HL-60 (cell line): ENCODE data around the gene HOXB1.

Experiments used
- DNase-seq, 2 experiments: peaks; one replicate each; pipeline ENCODE4 v3.0.0-alpha.2; 2010 to 2020; ENCODE audit warnings: low read depth in 1 of 2, low spot score in 1 of 2
- H3K27ac ChIP-seq: fragments of 250-450 bp; sonication (Bioruptor Pico); replicated peaks from 2 replicates; pipeline ENCODE4 v1.5.1; 2020; ENCODE audit warnings: mild to moderate bottlenecking, moderate library complexity
- H3K27me3 ChIP-seq: fragments of 250-450 bp; sonication (Bioruptor Pico); 2 replicates; pipeline ENCODE4 v1.5.1; 2021; ENCODE audit warnings: mild to moderate bottlenecking, moderate library complexity; ENCODE audit not compliant: insufficient read depth, poor library complexity, severe bottlenecking
- H3K4me3 ChIP-seq: replicated peaks from 2 replicates; pipeline ENCODE4 v1.5.1; 2011; ENCODE audit warnings: mild to moderate bottlenecking, control low read depth, low read length; ENCODE audit not compliant: insufficient read depth
- GABPA ChIP-seq: IDR thresholded peaks from 2 replicates; pipeline ENCODE4 v1.6.1; 2012; ENCODE audit warnings: low read depth
- POLR2AphosphoS5 ChIP-seq: IDR thresholded peaks from 2 replicates; pipeline ENCODE4 v1.6.1; 2012; ENCODE audit warnings: low read depth
- SPI1 ChIP-seq: IDR thresholded peaks from 2 replicates; pipeline ENCODE4 v1.6.1; 2012; ENCODE audit warnings: low read depth, mild to moderate bottlenecking, borderline replicate concordance
- TF ChIP-seq, protein P1 (sequence below): IDR thresholded peaks from 2 replicates; pipeline ENCODE4 v1.6.1; 2012; ENCODE audit warnings: low read depth; ENCODE audit not compliant: insufficient replicate concordance
- TF ChIP-seq, protein P2 (sequence below): IDR thresholded peaks from one replicate; pipeline ENCODE4 v1.5.1; 2011; ENCODE audit warnings: low read length, control low read depth, inconsistent platforms; ENCODE audit not compliant: insufficient read depth

The HOXB1 gene

GRCh38 chr17:48522031-48522653 is 8.7 kb downstream of the HOXB1 start:
- Histone ChIP-seq H3K27me3 (peaks cover 26% of the 10 kb centered on the region), H3K27ac (no peak overlapping the region), H3K4me3 (no peak overlapping the region)
- no peak for DNase-seq
- TF ChIP-seq GABPA = no peak
- TF ChIP-seq POLR2AphosphoS5 = no peak
- TF ChIP-seq, protein P1, sequence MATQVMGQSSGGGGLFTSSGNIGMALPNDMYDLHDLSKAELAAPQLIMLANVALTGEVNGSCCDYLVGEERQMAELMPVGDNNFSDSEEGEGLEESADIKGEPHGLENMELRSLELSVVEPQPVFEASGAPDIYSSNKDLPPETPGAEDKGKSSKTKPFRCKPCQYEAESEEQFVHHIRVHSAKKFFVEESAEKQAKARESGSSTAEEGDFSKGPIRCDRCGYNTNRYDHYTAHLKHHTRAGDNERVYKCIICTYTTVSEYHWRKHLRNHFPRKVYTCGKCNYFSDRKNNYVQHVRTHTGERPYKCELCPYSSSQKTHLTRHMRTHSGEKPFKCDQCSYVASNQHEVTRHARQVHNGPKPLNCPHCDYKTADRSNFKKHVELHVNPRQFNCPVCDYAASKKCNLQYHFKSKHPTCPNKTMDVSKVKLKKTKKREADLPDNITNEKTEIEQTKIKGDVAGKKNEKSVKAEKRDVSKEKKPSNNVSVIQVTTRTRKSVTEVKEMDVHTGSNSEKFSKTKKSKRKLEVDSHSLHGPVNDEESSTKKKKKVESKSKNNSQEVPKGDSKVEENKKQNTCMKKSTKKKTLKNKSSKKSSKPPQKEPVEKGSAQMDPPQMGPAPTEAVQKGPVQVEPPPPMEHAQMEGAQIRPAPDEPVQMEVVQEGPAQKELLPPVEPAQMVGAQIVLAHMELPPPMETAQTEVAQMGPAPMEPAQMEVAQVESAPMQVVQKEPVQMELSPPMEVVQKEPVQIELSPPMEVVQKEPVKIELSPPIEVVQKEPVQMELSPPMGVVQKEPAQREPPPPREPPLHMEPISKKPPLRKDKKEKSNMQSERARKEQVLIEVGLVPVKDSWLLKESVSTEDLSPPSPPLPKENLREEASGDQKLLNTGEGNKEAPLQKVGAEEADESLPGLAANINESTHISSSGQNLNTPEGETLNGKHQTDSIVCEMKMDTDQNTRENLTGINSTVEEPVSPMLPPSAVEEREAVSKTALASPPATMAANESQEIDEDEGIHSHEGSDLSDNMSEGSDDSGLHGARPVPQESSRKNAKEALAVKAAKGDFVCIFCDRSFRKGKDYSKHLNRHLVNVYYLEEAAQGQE = no peak
- TF ChIP-seq, protein P2, sequence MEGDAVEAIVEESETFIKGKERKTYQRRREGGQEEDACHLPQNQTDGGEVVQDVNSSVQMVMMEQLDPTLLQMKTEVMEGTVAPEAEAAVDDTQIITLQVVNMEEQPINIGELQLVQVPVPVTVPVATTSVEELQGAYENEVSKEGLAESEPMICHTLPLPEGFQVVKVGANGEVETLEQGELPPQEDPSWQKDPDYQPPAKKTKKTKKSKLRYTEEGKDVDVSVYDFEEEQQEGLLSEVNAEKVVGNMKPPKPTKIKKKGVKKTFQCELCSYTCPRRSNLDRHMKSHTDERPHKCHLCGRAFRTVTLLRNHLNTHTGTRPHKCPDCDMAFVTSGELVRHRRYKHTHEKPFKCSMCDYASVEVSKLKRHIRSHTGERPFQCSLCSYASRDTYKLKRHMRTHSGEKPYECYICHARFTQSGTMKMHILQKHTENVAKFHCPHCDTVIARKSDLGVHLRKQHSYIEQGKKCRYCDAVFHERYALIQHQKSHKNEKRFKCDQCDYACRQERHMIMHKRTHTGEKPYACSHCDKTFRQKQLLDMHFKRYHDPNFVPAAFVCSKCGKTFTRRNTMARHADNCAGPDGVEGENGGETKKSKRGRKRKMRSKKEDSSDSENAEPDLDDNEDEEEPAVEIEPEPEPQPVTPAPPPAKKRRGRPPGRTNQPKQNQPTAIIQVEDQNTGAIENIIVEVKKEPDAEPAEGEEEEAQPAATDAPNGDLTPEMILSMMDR = no peak
- TF ChIP-seq SPI1 = no peak

DNA sequence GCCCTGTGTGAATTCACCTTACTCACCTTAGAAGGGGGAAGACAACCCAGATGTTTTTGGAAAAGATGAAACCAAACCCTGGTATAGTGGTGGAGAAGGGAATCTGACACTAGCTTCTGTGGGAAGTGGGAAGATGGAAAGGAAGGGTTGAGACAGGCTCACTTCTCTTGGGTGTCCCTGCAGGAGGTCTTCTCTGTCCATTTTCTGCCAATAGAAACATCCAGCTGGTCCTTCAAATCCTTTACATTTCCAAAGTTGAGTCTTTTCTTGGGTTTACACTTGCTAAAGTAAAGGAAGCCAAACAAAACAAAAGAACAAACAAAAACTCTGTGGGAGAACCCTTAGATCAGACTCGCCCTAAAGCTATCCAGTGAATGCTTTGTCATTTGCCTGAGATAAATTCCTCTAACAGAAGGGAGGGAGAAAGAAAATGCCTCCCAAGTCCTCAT is 10.2 kb downstream of the HOXB1 start:
- peaks cover 15% of the 10 kb centered on the region for H3K27me3 ChIP-seq
- TF ChIP-seq POLR2AphosphoS5 (no peak), GABPA (no peak), SPI1 (no peak)
- TF ChIP-seq, protein P2 = no peak
- TF ChIP-seq, protein P1 = no peak
- no peak overlapping the region for H3K27ac ChIP-seq
- no peak overlapping the region for H3K4me3 ChIP-seq
- no peak for DNase-seq

DNA sequence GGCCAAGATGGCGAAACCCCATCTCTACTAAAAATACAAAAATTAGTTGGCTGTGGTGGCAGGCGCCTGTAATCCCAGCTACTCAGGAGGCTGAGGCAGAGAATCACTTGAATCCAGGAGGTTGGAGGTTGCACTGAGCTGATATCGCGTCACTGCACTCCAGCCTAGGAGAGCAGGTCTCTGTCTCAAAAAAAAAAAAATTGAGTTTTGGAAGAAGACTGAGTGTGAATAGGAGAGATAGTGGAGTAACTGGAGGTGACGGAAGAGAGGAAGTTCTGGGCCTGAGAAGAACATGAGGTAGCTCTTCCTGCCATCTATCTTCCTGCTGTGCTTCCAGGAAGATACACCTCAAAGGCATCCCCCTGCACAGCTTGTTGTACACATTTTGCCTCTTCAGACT is 11.4 kb downstream of the HOXB1 start:
- no peak overlapping the region for H3K4me3 ChIP-seq
- DNase-seq = no peak

More for the DNA sequence above, 11.4 kb downstream of the HOXB1 start:
- no peak overlapping the region for H3K27ac ChIP-seq
- TF ChIP-seq POLR2AphosphoS5 (no peak), GABPA (no peak)
- TF ChIP-seq, protein P2 = no peak
- TF ChIP-seq, protein P1 = no peak
- H3K27me3 ChIP-seq = peaks cover 7% of the 10 kb centered on the region
